Chondrocyte (in vitro differentiated cells): ENCODE results near the gene UBE2Z. TPM values are rescaled to one million over a fixed set of nuclear protein-coding genes. Genes with fewer than 3 reads are reported as not detected.

ENCODE experiments used
- DNase-seq: peaks from one replicate; pipeline ENCODE4 v3.0.0; 2021; ENCODE audit warnings: mixed read lengths, low spot score
- H3K27ac Mint-ChIP-seq: one replicate; pipeline ENCODE4 v1.8.0; 2021; ENCODE audit warnings: mild to moderate bottlenecking, moderate library complexity, mixed read lengths; ENCODE audit not compliant: unreplicated experiment
- H3K27me3 Mint-ChIP-seq: 2 replicates; pipeline ENCODE4 v1.8.0; 2021; ENCODE audit warnings: low read depth, mixed read lengths
- H3K36me3 Mint-ChIP-seq: 2 replicates; pipeline ENCODE4 v1.8.0; 2021; ENCODE audit warnings: low read depth, mixed read lengths
- H3K4me1 Mint-ChIP-seq: 2 replicates; pipeline ENCODE4 v1.8.0; 2021; ENCODE audit warnings: low read depth, mild to moderate bottlenecking, mixed read lengths
- H3K4me3 Mint-ChIP-seq: one replicate; pipeline ENCODE4 v1.8.0; 2021; ENCODE audit warnings: mild to moderate bottlenecking, moderate library complexity, mixed read lengths; ENCODE audit not compliant: unreplicated experiment
- H3K9me3 Mint-ChIP-seq: 2 replicates; pipeline ENCODE4 v1.8.0; 2021; ENCODE audit warnings: low read depth, mixed read lengths
- CTCF ChIP-seq: fragments of 200-600 bp; sonication (generic); IDR thresholded peaks from 2 replicates; pipeline ENCODE4 v1.5.0; 2021; ENCODE audit warnings: antibody characterized with exemption, mild to moderate bottlenecking, moderate library complexity
- total RNA-seq: library from RNA; stranded (reverse); gene quantifications from 3 replicates; pipeline ENCODE4 v1.2.1, GENCODE V29; 2021

The UBE2Z gene
- total RNA-seq, 1 donor from 2014 or later: 114 TPM

DNA sequence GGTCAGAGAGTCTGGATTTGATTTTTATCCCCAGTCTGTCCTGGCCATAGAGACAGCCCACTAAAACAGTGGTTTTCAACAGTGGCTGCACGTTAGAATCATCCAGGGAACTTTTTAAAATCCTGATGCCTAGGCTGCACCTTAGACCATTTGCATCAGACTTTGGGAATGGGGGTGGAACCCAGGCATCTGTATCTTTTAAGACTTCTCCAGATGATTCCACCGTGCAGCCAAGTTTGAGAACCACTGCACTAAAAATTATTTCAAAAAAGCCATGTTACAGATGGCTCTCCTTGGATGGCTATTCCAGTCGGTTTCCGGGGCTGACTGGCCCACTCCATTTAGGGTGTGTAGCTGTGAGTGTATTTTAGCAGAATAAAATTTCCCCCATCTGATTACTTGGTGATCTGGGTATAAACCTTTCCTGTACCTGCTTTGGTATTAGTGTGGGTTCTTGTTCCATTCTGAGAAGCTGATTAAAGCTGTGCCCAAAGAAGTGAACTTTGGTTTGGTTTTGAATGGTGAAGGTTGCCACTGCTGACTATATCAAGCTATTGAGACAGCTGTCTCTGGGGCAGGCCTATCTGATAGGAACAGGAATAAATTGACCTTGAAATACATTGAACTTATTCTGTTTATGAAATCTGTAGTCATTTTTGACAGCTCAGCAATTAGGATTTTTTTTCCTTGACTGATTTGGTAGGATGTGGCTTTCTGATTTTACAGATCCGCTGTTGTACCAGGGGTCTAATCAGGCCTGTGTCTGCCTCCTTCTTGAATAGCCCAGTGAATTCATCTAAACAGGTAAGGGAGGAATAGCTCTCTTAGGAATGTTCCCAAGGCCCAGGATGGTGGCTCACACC lies 14.3 kb upstream of the UBE2Z start:
- Mint-ChIP-seq H3K27me3 (no peaks in the 10 kb centered on the region), H3K4me1 (peaks cover 26% of the 10 kb centered on the region), H3K9me3 (no peaks in the 10 kb centered on the region), H3K4me3 (peak overlapping the region; percentile 94), H3K36me3 (peaks cover 3% of the 10 kb centered on the region), H3K27ac (no peak overlapping the region)
- no peak for TF ChIP-seq CTCF
- no peak for DNase-seq

GRCh38 chr17:48894886-48895285 lies 13.3 kb upstream of the UBE2Z start:
- peaks cover 32% of the 10 kb centered on the region for H3K4me1 Mint-ChIP-seq
- no peak for TF ChIP-seq CTCF
- H3K9me3 Mint-ChIP-seq: no peaks in the 10 kb centered on the region
- DNase-seq: no peak
- no peak overlapping the region for H3K27ac Mint-ChIP-seq
- H3K36me3 Mint-ChIP-seq: peaks cover 3% of the 10 kb centered on the region
- H3K27me3 Mint-ChIP-seq: no peaks in the 10 kb centered on the region
- no peak overlapping the region for H3K4me3 Mint-ChIP-seq

DNA sequence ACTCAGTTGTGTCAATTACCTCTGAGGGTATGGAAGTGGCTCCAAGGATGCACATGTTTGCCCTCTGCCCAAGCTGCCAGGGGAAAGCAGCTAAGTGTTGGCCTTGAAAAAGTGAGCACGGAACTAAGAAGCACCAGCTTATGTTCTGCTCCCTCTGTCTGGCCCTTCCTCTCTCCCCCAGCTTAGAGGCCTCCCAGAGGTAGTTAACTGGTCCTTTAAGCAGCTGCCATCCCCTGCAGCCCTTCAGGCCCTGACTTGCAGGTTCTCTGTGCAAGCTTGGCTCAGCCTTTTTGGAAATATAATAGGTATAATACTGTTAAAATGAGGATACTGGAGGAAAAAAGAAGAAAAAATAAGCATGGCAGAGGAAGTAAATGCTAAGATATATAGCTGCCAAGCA lies 7.0 kb upstream of the UBE2Z start:
- H3K27me3 Mint-ChIP-seq: no peaks in the 10 kb centered on the region
- H3K4me1 Mint-ChIP-seq: peaks cover 11% of the 10 kb centered on the region
- H3K9me3 Mint-ChIP-seq: no peaks in the 10 kb centered on the region
- no peak for TF ChIP-seq CTCF
- no peaks in the 10 kb centered on the region for H3K36me3 Mint-ChIP-seq
- DNase-seq: no peak
- no peak overlapping the region for H3K4me3 Mint-ChIP-seq
- H3K27ac Mint-ChIP-seq: no peak overlapping the region

- H3K4me1 Mint-ChIP-seq: peaks cover 19% of the 10 kb centered on the region
- no peak overlapping the region for H3K4me3 Mint-ChIP-seq
- H3K36me3 Mint-ChIP-seq: no peaks in the 10 kb centered on the region
- no peaks in the 10 kb centered on the region for H3K27me3 Mint-ChIP-seq
- no peak for DNase-seq
- no peak overlapping the region for H3K27ac Mint-ChIP-seq
- TF ChIP-seq CTCF: no peak
- H3K9me3 Mint-ChIP-seq: no peaks in the 10 kb centered on the region
Measured at GRCh38 chr17:48903401-48903800, 4.8 kb upstream of the UBE2Z start.

DNA sequence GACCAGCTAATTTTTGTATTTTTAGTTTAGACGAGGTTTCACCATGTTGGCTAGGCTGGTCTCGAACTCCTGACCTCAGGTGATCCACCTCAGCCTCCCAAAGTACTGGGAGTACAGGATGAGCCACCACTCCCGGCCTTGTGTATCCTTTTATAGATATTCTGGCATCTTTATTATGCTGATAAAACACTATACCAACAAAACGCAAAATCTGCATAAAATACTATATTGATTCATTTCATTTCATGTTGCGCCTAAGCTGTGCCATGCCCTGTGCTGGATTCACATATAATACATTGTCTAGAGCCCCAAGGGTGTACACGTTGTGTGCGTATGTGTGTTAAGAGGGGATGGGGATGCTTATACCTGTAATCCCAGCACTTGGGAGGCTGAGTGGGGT lies 3.8 kb upstream of the UBE2Z start:
- H3K4me1 Mint-ChIP-seq: peaks cover 22% of the 10 kb centered on the region
- H3K27me3 Mint-ChIP-seq: no peaks in the 10 kb centered on the region
- no peak overlapping the region for H3K4me3 Mint-ChIP-seq
- H3K36me3 Mint-ChIP-seq: no peaks in the 10 kb centered on the region
- no peaks in the 10 kb centered on the region for H3K9me3 Mint-ChIP-seq
- H3K27ac Mint-ChIP-seq: no peak overlapping the region
- TF ChIP-seq CTCF: no peak
- DNase-seq: no peak
